SK-N-SH (cell line): ENCODE data around the gene PSMA1. TPM values are rescaled to one million over a fixed set of nuclear protein-coding genes. Genes with fewer than 3 reads are reported as not detected.
A peak's percentile ranks its signal among the peaks of the same experiment; 100 is the strongest.

Source experiments
- CTCF ChIA-PET: fragments of 300-600, 350-600 bp; formaldehyde crosslinking; extraction: SDS; loops from one replicate; lab custom pipeline; 2021; lab: Yijun Ruan, JAX
- POLR2A ChIA-PET: fragments of 350-600 bp; sonication (Branson Sonifier 250); formaldehyde crosslinking; extraction: SDS; loops from one replicate; lab custom pipeline; 2020; ENCODE audit warnings: antibody characterized with exemption, inconsistent platforms; lab: Yijun Ruan, JAX
- DNase-seq: peaks from one replicate; pipeline ENCODE4 v3.0.0; 2012
- H2AFZ ChIP-seq: fragments of 200-600 bp; sonication (generic); 2 replicates; pipeline ENCODE4 v1.8.1; 2016; ENCODE audit warnings: antibody characterized with exemption, mild to moderate bottlenecking, low read depth
- H3F3A ChIP-seq: fragments of 200-600 bp; sonication (generic); replicated peaks from 2 replicates; pipeline ENCODE3; 2016; ENCODE audit warnings: antibody characterized with exemption, mild to moderate bottlenecking; ENCODE audit not compliant: insufficient read depth
- H3K27ac ChIP-seq, 2 experiments: fragments of 200-500 bp in 1 of 2; fragments of 200-600 bp in 1 of 2; sonication (Bioruptor generic) in 1 of 2; sonication (generic), shearing (Covaris generic) in 1 of 2; 2 replicates each; pipeline versions ENCODE4 v1.5.1 to v1.6.1; 2014 to 2016; ENCODE audit warnings: low read depth in 2 of 2, inconsistent platforms in 1 of 2, low read length in 1 of 2, mild to moderate bottlenecking in 1 of 2, mixed read lengths in 1 of 2
- H3K27me3 ChIP-seq: fragments of 200-600 bp; sonication (generic), shearing (Covaris generic); 2 replicates; pipeline ENCODE4 v1.6.1; 2016; ENCODE audit warnings: mixed run types; ENCODE audit not compliant: insufficient read depth
- H3K36me3 ChIP-seq, 2 experiments: fragments of 200-500 bp in 1 of 2; fragments of 200-600 bp in 1 of 2; sonication (Bioruptor generic) in 1 of 2; sonication (generic) in 1 of 2; replicated peaks in 1 of 2; 2 replicates each; pipeline versions ENCODE3 to v1.5.1; 2014 to 2016; ENCODE audit warnings: low read length in 1 of 2, mild to moderate bottlenecking in 1 of 2; ENCODE audit not compliant: insufficient read depth in 2 of 2, control insufficient read depth in 1 of 2
- H3K4me1 ChIP-seq, 2 experiments: fragments of 200-500 bp in 1 of 2; fragments of 200-600 bp in 1 of 2; sonication (Bioruptor generic) in 1 of 2; sonication (generic), shearing (Covaris generic) in 1 of 2; 2 replicates each; pipeline versions ENCODE4 v1.5.1 to v1.6.1; 2014 to 2016; ENCODE audit warnings: low read depth in 1 of 2, low read length in 1 of 2, mixed run types in 1 of 2; ENCODE audit not compliant: insufficient read depth in 2 of 2, control insufficient read depth in 1 of 2
- H3K4me2 ChIP-seq: fragments of 200-600 bp; sonication (generic), shearing (Covaris generic); 2 replicates; pipeline ENCODE4 v1.6.1; 2017; ENCODE audit warnings: mixed run types
- H3K4me3 ChIP-seq, 2 experiments: fragments of 200-500 bp in 1 of 2; fragments of 200-600 bp in 1 of 2; sonication (Bioruptor generic) in 1 of 2; sonication (generic), shearing (Covaris generic) in 1 of 2; 2 replicates each; pipeline versions ENCODE4 v1.5.1 to v1.8.1; 2014 to 2016; ENCODE audit warnings: low read depth in 2 of 2, inconsistent platforms in 1 of 2, low read length in 1 of 2, mild to moderate bottlenecking in 1 of 2, mixed read lengths in 1 of 2, moderate library complexity in 1 of 2
- H3K79me2 ChIP-seq: fragments of 200-600 bp; sonication (generic); 2 replicates; pipeline ENCODE4 v1.8.1; 2017; ENCODE audit warnings: mild to moderate bottlenecking; ENCODE audit not compliant: insufficient read depth
- H3K9ac ChIP-seq: fragments of 200-600 bp; sonication (generic); 2 replicates; pipeline ENCODE4 v1.6.1; 2017; ENCODE audit warnings: mixed run types
- H3K9me2 ChIP-seq: fragments of 200-600 bp; sonication (generic); 2 replicates; pipeline ENCODE4 v1.6.1; 2017; ENCODE audit warnings: mixed run types
- H3K9me3 ChIP-seq: fragments of 200-600 bp; sonication (generic); 2 replicates; pipeline ENCODE4 v1.6.1; 2017; ENCODE audit warnings: mixed run types, mild to moderate bottlenecking, moderate library complexity
- H4K20me1 ChIP-seq: fragments of 200-600 bp; sonication (generic); 2 replicates; pipeline ENCODE4 v1.6.1; 2017; ENCODE audit warnings: mild to moderate bottlenecking, mixed run types; ENCODE audit not compliant: insufficient read depth
- EZH2phosphoT487 ChIP-seq: fragments of 200-600 bp; sonication (generic); IDR thresholded peaks from 2 replicates; pipeline ENCODE4 v1.6.1; 2017; ENCODE audit warnings: low read depth, mixed run types, mild to moderate bottlenecking, antibody characterized with exemption, moderate library complexity, borderline replicate concordance
- FOSL2 ChIP-seq: IDR thresholded peaks from 2 replicates; pipeline ENCODE4 v1.4.0; 2012; ENCODE audit warnings: low read depth, mild to moderate bottlenecking, moderate library complexity, borderline replicate concordance
- GABPA ChIP-seq: IDR thresholded peaks from 2 replicates; pipeline ENCODE4 v1.4.0; 2012; ENCODE audit warnings: low read depth, mild to moderate bottlenecking
- JUND ChIP-seq: IDR thresholded peaks from 2 replicates; pipeline ENCODE4 v1.4.0; 2012
- MAX ChIP-seq: IDR thresholded peaks from 2 replicates; pipeline ENCODE4 v1.4.0; 2012; ENCODE audit warnings: low read depth
- MEF2A ChIP-seq: IDR thresholded peaks from 2 replicates; pipeline ENCODE4 v1.4.0; 2012; ENCODE audit warnings: low read depth, borderline replicate concordance
- NFIC ChIP-seq: IDR thresholded peaks from 2 replicates; pipeline ENCODE4 v1.4.0; 2012; ENCODE audit warnings: borderline replicate concordance
- NRF1 ChIP-seq: IDR thresholded peaks from 2 replicates; pipeline ENCODE4 v1.6.1; 2012; ENCODE audit warnings: low read depth, mild to moderate bottlenecking, low read length
- POLR2AphosphoS5 ChIP-seq: IDR thresholded peaks from 2 replicates; pipeline ENCODE4 v1.6.1; 2012; ENCODE audit warnings: low read depth, low read length
- RAD21 ChIP-seq: IDR thresholded peaks from 2 replicates; pipeline ENCODE4 v1.6.1; 2012; ENCODE audit warnings: mild to moderate bottlenecking, low read length
- SIN3A ChIP-seq: IDR thresholded peaks from 2 replicates; pipeline ENCODE4 v1.6.1; 2012; ENCODE audit warnings: low read depth, mild to moderate bottlenecking, low read length, moderate library complexity, borderline replicate concordance
- SMC3 ChIP-seq: IDR thresholded peaks from 2 replicates; pipeline ENCODE4 v1.6.1; 2012; ENCODE audit warnings: low read depth, low read length, improper control_type of control experiment
- TAF1 ChIP-seq: IDR thresholded peaks from 2 replicates; pipeline ENCODE4 v1.6.1; 2012; ENCODE audit warnings: low read depth, mild to moderate bottlenecking, low read length, moderate library complexity, borderline replicate concordance
- TCF12 ChIP-seq: IDR thresholded peaks from 2 replicates; pipeline ENCODE4 v1.4.0; 2012
- TEAD4 ChIP-seq: IDR thresholded peaks from 2 replicates; pipeline ENCODE4 v1.4.0; 2012; ENCODE audit warnings: mild to moderate bottlenecking, borderline replicate concordance; ENCODE audit not compliant: insufficient read depth
- YY1 ChIP-seq: IDR thresholded peaks from 2 replicates; pipeline ENCODE4 v1.4.0; 2012; ENCODE audit warnings: low read depth, mild to moderate bottlenecking
- ZBTB33 ChIP-seq: IDR thresholded peaks from 2 replicates; pipeline ENCODE4 v1.4.0; 2012; ENCODE audit warnings: low read depth, borderline replicate concordance
- WGBS: methylation state at CpG from one replicate; pipeline ENCODE4 v1.1.6; 2017; ENCODE audit warnings: low lambda C conversion rate; 5-methylcytosine and 5-hydroxymethylcytosine counted together
- polyA plus RNA-seq, 3 experiments: library from polyadenylated mRNA; depleted of rRNA; stranded (reverse); fragments of >200 nt; gene quantifications; 2 replicates each; pipeline ENCODE4 v1.2.3, GENCODE V29; 2012
- TF ChIP-seq, protein P1 (sequence below): fragments of 150-350 bp; IDR thresholded peaks from 2 replicates; pipeline ENCODE4 v1.6.1; 2016; ENCODE audit warnings: mild to moderate bottlenecking, low read depth, low read length
- TF ChIP-seq, protein P2 (sequence below): fragments of 200-600 bp; sonication (generic); IDR thresholded peaks from 2 replicates; pipeline ENCODE4 v1.6.1; 2017; ENCODE audit warnings: antibody characterized with exemption, mild to moderate bottlenecking, moderate library complexity
- TF ChIP-seq, protein P3 (sequence below): fragments of 150-350 bp; IDR thresholded peaks from 2 replicates; pipeline ENCODE4 v1.6.1; 2017; ENCODE audit warnings: antibody characterized with exemption, low read length, low read depth, borderline replicate concordance
- TF ChIP-seq, protein P4 (sequence below): IDR thresholded peaks from 2 replicates; pipeline ENCODE4 v1.4.0; 2012; ENCODE audit warnings: low read depth, borderline replicate concordance

PSMA1 gene
- polyA plus RNA-seq, 1 of the 3 experiments (the other 2 are of a cell fraction): 166 TPM

GRCh38 chr11:14538271-14538925, 18.2 kb upstream of the PSMA1 start:
- Histone ChIP-seq H3K9me3 (no peaks in the 10 kb centered on the region), H3K4me3 (no peak overlapping the region), H3K9me2 (no peaks in the 10 kb centered on the region), H3K4me2 (no peak overlapping the region), H2AFZ (no peak overlapping the region), H3K9ac (no peak overlapping the region), H4K20me1 (no peaks in the 10 kb centered on the region), H3K27ac (no peak overlapping the region), H3K79me2 (no peaks in the 10 kb centered on the region), H3K27me3 (no peaks in the 10 kb centered on the region), H3F3A (no peaks in the 10 kb centered on the region), H3K4me1 (peaks cover 0 to 5% of the 10 kb centered on the region in 2 experiments; a peak in 1 of 4 replicates), H3K36me3 (no peaks in the 10 kb centered on the region)
- POLR2A ChIA-PET: no interaction called here
- TF ChIP-seq, protein P1, sequence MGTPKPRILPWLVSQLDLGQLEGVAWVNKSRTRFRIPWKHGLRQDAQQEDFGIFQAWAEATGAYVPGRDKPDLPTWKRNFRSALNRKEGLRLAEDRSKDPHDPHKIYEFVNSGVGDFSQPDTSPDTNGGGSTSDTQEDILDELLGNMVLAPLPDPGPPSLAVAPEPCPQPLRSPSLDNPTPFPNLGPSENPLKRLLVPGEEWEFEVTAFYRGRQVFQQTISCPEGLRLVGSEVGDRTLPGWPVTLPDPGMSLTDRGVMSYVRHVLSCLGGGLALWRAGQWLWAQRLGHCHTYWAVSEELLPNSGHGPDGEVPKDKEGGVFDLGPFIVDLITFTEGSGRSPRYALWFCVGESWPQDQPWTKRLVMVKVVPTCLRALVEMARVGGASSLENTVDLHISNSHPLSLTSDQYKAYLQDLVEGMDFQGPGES: no peak
- TF ChIP-seq MEF2A (no peak), TEAD4 (no peak), RAD21 (no peak), NFIC (no peak), SIN3A (no peak), TCF12 (no peak), ZBTB33 (no peak), EZH2phosphoT487 (no peak), GABPA (no peak), FOSL2 (no peak), TAF1 (no peak), POLR2AphosphoS5 (no peak)
- CTCF ChIA-PET: interaction anchor here (0.6 to 3.3 kb wide), 12 partner anchors 9 to 1400 kb away, joined by 3 to 17 read pairs (median 3); partner anchors contain the start of genes CALCB and PDE3B
- DNase-seq: no peak
- WGBS: 79% methylated on average over 6 of the region's 6 CpGs

GRCh38 chr11:14537134-14537599, 17.0 kb upstream of the PSMA1 start:
- DNase-seq: peak; percentile 68
- Histone ChIP-seq H4K20me1 (no peaks in the 10 kb centered on the region), H3F3A (no peaks in the 10 kb centered on the region), H3K4me3 (no peak overlapping the region; a peak in 1 of 4 replicates), H3K27me3 (no peaks in the 10 kb centered on the region), H3K27ac (no peak overlapping the region), H3K9ac (no peak overlapping the region), H3K9me2 (no peaks in the 10 kb centered on the region), H3K4me1 (peaks cover 0 to 5% of the 10 kb centered on the region in 2 experiments; a peak in 1 of 4 replicates), H3K9me3 (no peaks in the 10 kb centered on the region), H2AFZ (peak overlapping the region; percentile 4; the same call in 1 of the 2 replicates), H3K79me2 (no peaks in the 10 kb centered on the region), H3K36me3 (no peaks in the 10 kb centered on the region), H3K4me2 (no peak overlapping the region)
- POLR2A ChIA-PET: no interaction called here
- CTCF ChIA-PET: interaction anchor here (0.8 to 3.3 kb wide), 9 partner anchors 10 to 540 kb away, joined by 3 to 14 read pairs (median 3); partner anchors contain the start of gene PDE3B
- 7% methylated on average over 5 of the region's 5 CpGs for WGBS
- TF ChIP-seq, protein P2, sequence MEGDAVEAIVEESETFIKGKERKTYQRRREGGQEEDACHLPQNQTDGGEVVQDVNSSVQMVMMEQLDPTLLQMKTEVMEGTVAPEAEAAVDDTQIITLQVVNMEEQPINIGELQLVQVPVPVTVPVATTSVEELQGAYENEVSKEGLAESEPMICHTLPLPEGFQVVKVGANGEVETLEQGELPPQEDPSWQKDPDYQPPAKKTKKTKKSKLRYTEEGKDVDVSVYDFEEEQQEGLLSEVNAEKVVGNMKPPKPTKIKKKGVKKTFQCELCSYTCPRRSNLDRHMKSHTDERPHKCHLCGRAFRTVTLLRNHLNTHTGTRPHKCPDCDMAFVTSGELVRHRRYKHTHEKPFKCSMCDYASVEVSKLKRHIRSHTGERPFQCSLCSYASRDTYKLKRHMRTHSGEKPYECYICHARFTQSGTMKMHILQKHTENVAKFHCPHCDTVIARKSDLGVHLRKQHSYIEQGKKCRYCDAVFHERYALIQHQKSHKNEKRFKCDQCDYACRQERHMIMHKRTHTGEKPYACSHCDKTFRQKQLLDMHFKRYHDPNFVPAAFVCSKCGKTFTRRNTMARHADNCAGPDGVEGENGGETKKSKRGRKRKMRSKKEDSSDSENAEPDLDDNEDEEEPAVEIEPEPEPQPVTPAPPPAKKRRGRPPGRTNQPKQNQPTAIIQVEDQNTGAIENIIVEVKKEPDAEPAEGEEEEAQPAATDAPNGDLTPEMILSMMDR: peak; percentile 82
- no peak for TF ChIP-seq TCF12
- peak; percentile 87 for TF ChIP-seq RAD21
- TF ChIP-seq, protein P3, sequence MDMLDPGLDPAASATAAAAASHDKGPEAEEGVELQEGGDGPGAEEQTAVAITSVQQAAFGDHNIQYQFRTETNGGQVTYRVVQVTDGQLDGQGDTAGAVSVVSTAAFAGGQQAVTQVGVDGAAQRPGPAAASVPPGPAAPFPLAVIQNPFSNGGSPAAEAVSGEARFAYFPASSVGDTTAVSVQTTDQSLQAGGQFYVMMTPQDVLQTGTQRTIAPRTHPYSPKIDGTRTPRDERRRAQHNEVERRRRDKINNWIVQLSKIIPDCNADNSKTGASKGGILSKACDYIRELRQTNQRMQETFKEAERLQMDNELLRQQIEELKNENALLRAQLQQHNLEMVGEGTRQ: no peak
- TF ChIP-seq MAX: no peak
- peak; percentile 43 for TF ChIP-seq SMC3
- TF ChIP-seq, protein P4, sequence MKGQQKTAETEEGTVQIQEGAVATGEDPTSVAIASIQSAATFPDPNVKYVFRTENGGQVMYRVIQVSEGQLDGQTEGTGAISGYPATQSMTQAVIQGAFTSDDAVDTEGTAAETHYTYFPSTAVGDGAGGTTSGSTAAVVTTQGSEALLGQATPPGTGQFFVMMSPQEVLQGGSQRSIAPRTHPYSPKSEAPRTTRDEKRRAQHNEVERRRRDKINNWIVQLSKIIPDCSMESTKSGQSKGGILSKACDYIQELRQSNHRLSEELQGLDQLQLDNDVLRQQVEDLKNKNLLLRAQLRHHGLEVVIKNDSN: no peak
- no peak for TF ChIP-seq NRF1
- no peak for TF ChIP-seq JUND
- no peak for TF ChIP-seq TEAD4
- TF ChIP-seq YY1: no peak
